PC-9 (cell line): Measurements from ENCODE around the gene CDH13. TPM values are rescaled to one million over a fixed set of nuclear protein-coding genes. Genes with fewer than 3 reads are reported as not detected.

Source experiments
- BruUV-seq: library from RNA; stranded (reverse); fragments of 400-500 nt; replicated peaks from 2 replicates; lab custom pipeline; 2021; lab: Mats Ljungman, UMichigan
- CTCF ChIA-PET: fragments of 300-600 bp; sonication (Branson Sonifier 250); formaldehyde crosslinking; loops from one replicate; lab custom pipeline; 2022; ENCODE audit warnings: antibody characterized with exemption; lab: Charles Lee
- POLR2A ChIA-PET: fragments of 300-600 bp; sonication (Branson Sonifier 250); formaldehyde crosslinking; loops from one replicate; lab custom pipeline; 2022; ENCODE audit warnings: antibody characterized with exemption; ENCODE audit not compliant: unreplicated experiment; lab: Charles Lee
- DNase-seq, 2 experiments: peaks; one replicate each; pipeline versions ENCODE4 v3.0.0 to v3.0.0-alpha.2; 2015 to 2022; ENCODE audit warnings: mixed read lengths in 1 of 2
- H2AFZ ChIP-seq: fragments of 200-600 bp; sonication (generic); 2 replicates; pipeline ENCODE4 v1.8.1; 2017; ENCODE audit warnings: antibody characterized with exemption
- H3F3A ChIP-seq: fragments of 200-600 bp; sonication (generic); 2 replicates; pipeline ENCODE4 v1.8.1; 2017; ENCODE audit warnings: antibody characterized with exemption, mild to moderate bottlenecking, low read depth; ENCODE audit not compliant: insufficient read depth
- H3K27ac ChIP-seq: fragments of 200-600 bp; sonication (generic); 2 replicates; pipeline ENCODE4 v1.6.1; 2016; ENCODE audit warnings: mixed run types
- H3K27me3 ChIP-seq: fragments of 200-600 bp; sonication (generic); 2 replicates; pipeline ENCODE4 v1.6.1; 2016; ENCODE audit warnings: low read depth, mixed run types; ENCODE audit not compliant: insufficient read depth
- H3K36me3 ChIP-seq: fragments of 200-600 bp; sonication (generic); 2 replicates; pipeline ENCODE4 v1.6.1; 2016; ENCODE audit warnings: low read depth, mixed run types
- H3K4me1 ChIP-seq: fragments of 200-600 bp; sonication (generic); replicated peaks from 2 replicates; pipeline ENCODE4 v1.6.1; 2016; ENCODE audit warnings: mixed run types; ENCODE audit not compliant: insufficient read depth
- H3K4me2 ChIP-seq: fragments of 200-600 bp; sonication (generic); 2 replicates; pipeline ENCODE4 v1.6.1; 2017; ENCODE audit warnings: mixed run types
- H3K4me3 ChIP-seq: fragments of 200-600 bp; sonication (generic); 2 replicates; pipeline ENCODE4 v1.6.1; 2016; ENCODE audit warnings: mixed run types
- H3K79me2 ChIP-seq: fragments of 200-600 bp; sonication (generic); 2 replicates; pipeline ENCODE4 v1.6.1; 2017; ENCODE audit warnings: low read depth, mixed run types
- H3K9me2 ChIP-seq: fragments of 200-600 bp; sonication (generic); 2 replicates; pipeline ENCODE4 v1.8.1; 2017; ENCODE audit warnings: mild to moderate bottlenecking; ENCODE audit not compliant: insufficient read depth
- H3K9me3 ChIP-seq: fragments of 200-600 bp; sonication (generic); 2 replicates; pipeline ENCODE4 v1.8.1; 2016; ENCODE audit warnings: low read depth; ENCODE audit not compliant: insufficient read depth
- H4K20me1 ChIP-seq: fragments of 200-600 bp; sonication (generic); 2 replicates; pipeline ENCODE4 v1.8.1; 2017; ENCODE audit not compliant: insufficient read depth
- EZH2 ChIP-seq: fragments of 200-600 bp; sonication (generic); IDR thresholded peaks from 2 replicates; pipeline ENCODE4 v1.8.0; 2017; ENCODE audit warnings: antibody characterized with exemption, low read depth
- intact Hi-C: fragments of 100-400 bp; cut with micrococcal nuclease; formaldehyde crosslinking; loops from one replicate; pipeline ENCODE4 v1.10.0; 2022; ENCODE audit not compliant: unreplicated experiment
- total RNA-seq: library from RNA; stranded (reverse); gene quantifications from 2 replicates; pipeline ENCODE4 v1.2.3, GENCODE V29; 2021
- TF ChIP-seq, protein P1 (sequence below): fragments of 200-600 bp; sonication (generic); conservative IDR thresholded peaks from 2 replicates; pipeline ENCODE4 v1.6.1; 2017; ENCODE audit warnings: mixed run types, antibody characterized with exemption, mild to moderate bottlenecking, moderate library complexity

Gene CDH13
- total RNA-seq, 1 experiment from 2014 or later, result 0.24 TPM

DNA sequence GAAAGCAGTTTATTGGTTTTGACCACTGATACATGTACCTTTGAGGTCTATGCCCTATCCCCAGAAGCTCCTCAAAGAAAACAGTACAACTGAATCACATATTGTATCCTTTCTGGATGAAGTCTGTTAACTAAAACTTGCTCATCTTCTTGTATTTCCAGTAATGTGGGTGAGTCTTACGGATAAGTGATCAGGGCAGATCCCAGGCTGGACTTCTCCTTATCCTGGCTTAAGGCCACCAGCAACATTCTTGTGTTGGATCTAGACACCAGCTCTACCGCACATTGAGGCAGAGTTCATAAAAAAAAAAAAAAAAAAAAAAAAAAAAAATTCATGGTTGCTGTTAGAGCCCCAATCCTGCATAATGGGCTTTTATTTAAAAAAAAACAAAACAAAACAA is 644.4 kb downstream of the CDH13 start:
- Histone ChIP-seq H3K79me2 (no peaks in the 10 kb centered on the region), H2AFZ (no peak overlapping the region), H3K4me3 (no peak overlapping the region), H3K4me1 (no peaks in the 10 kb centered on the region), H3K9me3 (no peaks in the 10 kb centered on the region), H3F3A (no peaks in the 10 kb centered on the region), H3K9me2 (no peaks in the 10 kb centered on the region), H3K27ac (no peak overlapping the region), H3K27me3 (0 out of 2 replicates have a peak, but pooled peaks cover 7% of the 10 kb centered on the region), H3K36me3 (no peaks in the 10 kb centered on the region), H4K20me1 (no peaks in the 10 kb centered on the region), H3K4me2 (no peak overlapping the region)
- ChIA-PET CTCF (no interaction called here), POLR2A (no interaction called here)
- TF ChIP-seq, protein P1, sequence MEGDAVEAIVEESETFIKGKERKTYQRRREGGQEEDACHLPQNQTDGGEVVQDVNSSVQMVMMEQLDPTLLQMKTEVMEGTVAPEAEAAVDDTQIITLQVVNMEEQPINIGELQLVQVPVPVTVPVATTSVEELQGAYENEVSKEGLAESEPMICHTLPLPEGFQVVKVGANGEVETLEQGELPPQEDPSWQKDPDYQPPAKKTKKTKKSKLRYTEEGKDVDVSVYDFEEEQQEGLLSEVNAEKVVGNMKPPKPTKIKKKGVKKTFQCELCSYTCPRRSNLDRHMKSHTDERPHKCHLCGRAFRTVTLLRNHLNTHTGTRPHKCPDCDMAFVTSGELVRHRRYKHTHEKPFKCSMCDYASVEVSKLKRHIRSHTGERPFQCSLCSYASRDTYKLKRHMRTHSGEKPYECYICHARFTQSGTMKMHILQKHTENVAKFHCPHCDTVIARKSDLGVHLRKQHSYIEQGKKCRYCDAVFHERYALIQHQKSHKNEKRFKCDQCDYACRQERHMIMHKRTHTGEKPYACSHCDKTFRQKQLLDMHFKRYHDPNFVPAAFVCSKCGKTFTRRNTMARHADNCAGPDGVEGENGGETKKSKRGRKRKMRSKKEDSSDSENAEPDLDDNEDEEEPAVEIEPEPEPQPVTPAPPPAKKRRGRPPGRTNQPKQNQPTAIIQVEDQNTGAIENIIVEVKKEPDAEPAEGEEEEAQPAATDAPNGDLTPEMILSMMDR, result no peak
- TF ChIP-seq EZH2, result no peak
- intact Hi-C loops, result no loop called here
- DNase-seq, result no peak
- BruUV-seq, result no TSS peak

DNA sequence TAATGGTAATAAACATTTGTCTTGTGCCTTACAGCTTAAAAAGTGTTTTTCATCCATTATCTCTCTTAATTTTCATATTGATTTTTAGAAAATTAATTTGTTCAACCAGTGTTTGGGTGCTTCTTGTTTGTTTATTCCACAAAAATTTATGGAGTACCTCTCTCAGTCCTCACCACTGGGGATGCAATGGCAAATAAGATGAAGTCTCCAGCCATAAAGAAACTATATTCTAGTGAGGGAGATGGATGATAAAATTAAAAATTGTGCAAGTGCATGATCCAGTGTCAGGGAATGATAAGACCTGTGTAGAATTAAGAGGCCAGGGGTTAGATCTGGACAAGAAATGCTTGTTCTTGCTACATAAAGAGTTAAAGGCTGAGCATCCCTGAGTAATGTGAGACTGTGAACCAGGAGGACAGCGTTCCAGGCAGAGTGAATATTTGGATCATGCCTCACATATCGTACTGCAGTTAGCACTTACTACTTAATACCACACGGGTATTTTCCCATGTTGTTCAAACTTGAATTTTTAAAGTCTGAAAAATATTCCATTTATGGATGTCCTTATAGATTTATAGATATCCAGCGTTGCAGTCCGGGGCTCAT is 645.3 kb downstream of the CDH13 start:
- ChIA-PET CTCF (no interaction called here), POLR2A (no interaction called here)
- no peak overlapping the region for H2AFZ ChIP-seq
- H3K4me2 ChIP-seq, result no peak overlapping the region
- H3K4me3 ChIP-seq, result no peak overlapping the region
- 0 out of 2 replicates have a peak, but pooled peaks cover 3% of the 10 kb centered on the region for H3K27me3 ChIP-seq
- no peaks in the 10 kb centered on the region for H3K4me1 ChIP-seq
- no TSS peak for BruUV-seq
- no peak for DNase-seq
- no peaks in the 10 kb centered on the region for H4K20me1 ChIP-seq
- H3K9me2 ChIP-seq, result no peaks in the 10 kb centered on the region
- TF ChIP-seq EZH2, result no peak
- TF ChIP-seq, protein P1, result no peak
- H3F3A ChIP-seq, result no peaks in the 10 kb centered on the region
- H3K27ac ChIP-seq, result no peak overlapping the region
- H3K36me3 ChIP-seq, result no peaks in the 10 kb centered on the region
- H3K79me2 ChIP-seq, result no peaks in the 10 kb centered on the region
- no peaks in the 10 kb centered on the region for H3K9me3 ChIP-seq
- intact Hi-C loops, result no loop called here

DNA sequence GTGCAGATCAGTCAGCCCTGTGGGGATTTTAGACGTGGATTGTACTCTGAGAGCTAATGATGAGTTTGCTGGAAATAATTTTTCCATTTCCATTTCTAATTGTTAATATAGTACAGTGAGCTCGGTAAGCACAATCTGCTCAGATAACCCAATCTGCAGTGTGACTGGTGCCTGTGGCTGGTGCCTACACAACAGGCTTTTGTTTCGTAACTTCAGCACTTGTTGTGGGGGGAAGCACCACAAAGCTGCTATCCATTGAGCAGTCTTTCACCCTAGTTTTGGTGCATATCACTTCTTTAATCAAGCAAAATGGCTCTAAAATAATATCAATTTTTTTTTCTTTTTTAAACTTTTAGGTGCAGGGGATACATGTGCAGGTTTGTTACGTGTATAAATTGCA is 646.1 kb downstream of the CDH13 start:
- Histone ChIP-seq H3K4me2 (no peak overlapping the region), H3K9me3 (no peaks in the 10 kb centered on the region), H3K79me2 (no peaks in the 10 kb centered on the region), H3F3A (no peaks in the 10 kb centered on the region), H3K9me2 (no peaks in the 10 kb centered on the region), H3K27me3 (no peaks in the 10 kb centered on the region; the same call in 1 of the 2 replicates), H3K4me1 (no peaks in the 10 kb centered on the region), H3K27ac (no peak overlapping the region), H3K36me3 (no peaks in the 10 kb centered on the region), H4K20me1 (no peaks in the 10 kb centered on the region), H3K4me3 (no peak overlapping the region), H2AFZ (no peak overlapping the region)
- intact Hi-C loops, result no loop called here
- no peak for DNase-seq
- TF ChIP-seq EZH2, result no peak
- ChIA-PET CTCF (no interaction called here), POLR2A (no interaction called here)
- no TSS peak for BruUV-seq
